Osteocyte (in vitro differentiated cells): ENCODE results near the gene DDTL. TPM values are rescaled to one million over a fixed set of nuclear protein-coding genes. Genes with fewer than 3 reads are reported as not detected.
"Not testable (repeated sequence)": the region's sequence is repeated elsewhere in the genome, so short reads cannot be mapped to it uniquely, and the experiment has no call there.

Source experiments
- DNase-seq: peaks from one replicate; pipeline ENCODE4 v3.0.0; 2021; ENCODE audit warnings: mixed read lengths; ENCODE audit not compliant: unreplicated experiment; ENCODE audit errors: extremely low spot score
- H3K27ac Mint-ChIP-seq: one replicate; pipeline ENCODE4 v1.8.0; 2021; ENCODE audit warnings: mild to moderate bottlenecking, mixed read lengths; ENCODE audit not compliant: unreplicated experiment
- H3K27me3 Mint-ChIP-seq: one replicate; pipeline ENCODE4 v1.8.0; 2021; ENCODE audit warnings: mixed read lengths; ENCODE audit not compliant: unreplicated experiment
- H3K36me3 Mint-ChIP-seq: one replicate; pipeline ENCODE4 v1.8.0; 2021; ENCODE audit warnings: mixed read lengths; ENCODE audit not compliant: unreplicated experiment
- H3K4me1 Mint-ChIP-seq: one replicate; pipeline ENCODE4 v1.8.0; 2021; ENCODE audit warnings: mixed read lengths; ENCODE audit not compliant: unreplicated experiment
- H3K4me3 Mint-ChIP-seq: one replicate; pipeline ENCODE4 v1.8.0; 2021; ENCODE audit warnings: mild to moderate bottlenecking, moderate library complexity, mixed read lengths; ENCODE audit not compliant: unreplicated experiment
- H3K9me3 Mint-ChIP-seq: one replicate; pipeline ENCODE4 v1.8.0; 2021; ENCODE audit warnings: mixed read lengths; ENCODE audit not compliant: unreplicated experiment
- CTCF ChIP-seq: fragments of 200-600 bp; sonication (generic); IDR thresholded peaks from 2 replicates; pipeline ENCODE4 v1.5.0; 2021; ENCODE audit warnings: antibody characterized with exemption, mild to moderate bottlenecking, moderate library complexity
- total RNA-seq: library from RNA; stranded (reverse); gene quantifications from 2 replicates; pipeline ENCODE4 v1.2.1, GENCODE V29; 2021

DDTL gene
- total RNA-seq, 1 donor from 2014 or later = not detected

GRCh38 chr22:23938328-23939016, 28.2 kb upstream of the DDTL start:
- Mint-ChIP-seq H3K27ac (no peak overlapping the region), H3K36me3 (no peaks in the 10 kb centered on the region), H3K9me3 (no peaks in the 10 kb centered on the region), H3K27me3 (no peaks in the 10 kb centered on the region), H3K4me3 (no peak overlapping the region), H3K4me1 (no peaks in the 10 kb centered on the region)
- DNase-seq = no peak
- TF ChIP-seq CTCF = no peak

GRCh38 chr22:23939017-23939357, 27.7 kb upstream of the DDTL start:
- Mint-ChIP-seq H3K36me3 (no peaks in the 10 kb centered on the region), H3K9me3 (no peaks in the 10 kb centered on the region), H3K27me3 (no peaks in the 10 kb centered on the region), H3K27ac (no peak overlapping the region), H3K4me3 (no peak overlapping the region), H3K4me1 (no peaks in the 10 kb centered on the region)
- no peak for DNase-seq
- TF ChIP-seq CTCF = no peak

GRCh38 chr22:23940166-23940565, 26.5 kb upstream of the DDTL start:
- not testable (repeated sequence) for H3K4me1 Mint-ChIP-seq, H3K36me3 Mint-ChIP-seq, DNase-seq, H3K9me3 Mint-ChIP-seq, H3K27me3 Mint-ChIP-seq, H3K4me3 Mint-ChIP-seq, H3K27ac Mint-ChIP-seq

GRCh38 chr22:23947391-23947790, 19.3 kb upstream of the DDTL start:
- H3K4me1 Mint-ChIP-seq, H3K36me3 Mint-ChIP-seq, H3K4me3 Mint-ChIP-seq, DNase-seq, H3K27me3 Mint-ChIP-seq, H3K9me3 Mint-ChIP-seq, H3K27ac Mint-ChIP-seq: not testable (repeated sequence)

GRCh38 chr22:23949764-23950163, 16.9 kb upstream of the DDTL start:
- not testable (repeated sequence) for H3K36me3 Mint-ChIP-seq, H3K4me1 Mint-ChIP-seq, H3K4me3 Mint-ChIP-seq, H3K27me3 Mint-ChIP-seq, H3K9me3 Mint-ChIP-seq, H3K27ac Mint-ChIP-seq
- DNase-seq = peak; percentile 53

- H3K4me3 Mint-ChIP-seq, H3K36me3 Mint-ChIP-seq, H3K27me3 Mint-ChIP-seq, H3K9me3 Mint-ChIP-seq, H3K27ac Mint-ChIP-seq, H3K4me1 Mint-ChIP-seq: not testable (repeated sequence)
- DNase-seq = peak; percentile 74
These were observed 15.3 kb upstream of the DDTL start for GRCh38 chr22:23951383-23951782.

GRCh38 chr22:23952794-23953405, 13.8 kb upstream of the DDTL start:
- peak; percentile 66 for DNase-seq
- H3K4me3 Mint-ChIP-seq, H3K9me3 Mint-ChIP-seq, H3K36me3 Mint-ChIP-seq, H3K27me3 Mint-ChIP-seq, H3K27ac Mint-ChIP-seq, H3K4me1 Mint-ChIP-seq: not testable (repeated sequence)

- not testable (repeated sequence) for H3K27me3 Mint-ChIP-seq, H3K36me3 Mint-ChIP-seq, H3K9me3 Mint-ChIP-seq, H3K4me3 Mint-ChIP-seq, H3K27ac Mint-ChIP-seq, H3K4me1 Mint-ChIP-seq
- DNase-seq = peak; percentile 59
These were observed 13.2 kb upstream of the DDTL start for GRCh38 chr22:23953485-23953884.

- not testable (repeated sequence) for H3K4me3 Mint-ChIP-seq, H3K9me3 Mint-ChIP-seq, H3K36me3 Mint-ChIP-seq, H3K4me1 Mint-ChIP-seq, H3K27me3 Mint-ChIP-seq, DNase-seq, H3K27ac Mint-ChIP-seq
These were observed 12.3 kb upstream of the DDTL start for GRCh38 chr22:23954193-23954990.

GRCh38 chr22:23954991-23955305, 11.7 kb upstream of the DDTL start:
- not testable (repeated sequence) for H3K27ac Mint-ChIP-seq, H3K4me1 Mint-ChIP-seq, H3K4me3 Mint-ChIP-seq, H3K36me3 Mint-ChIP-seq, DNase-seq, H3K9me3 Mint-ChIP-seq, H3K27me3 Mint-ChIP-seq
